Heart right ventricle (tissue), 16 donors: ENCODE data around the gene DDX31. TPM values are rescaled to one million over a fixed set of nuclear protein-coding genes. Genes with fewer than 3 reads are reported as not detected.

Experiments used
- ATAC-seq, 8 donors: fragments of 200-7000 bp; cut with Tn5 transposase; one replicate each; pipeline ENCODE4 v1.9.1; 2020; ENCODE audit warnings: mild to moderate bottlenecking in 8 of 8, moderate library complexity in 8 of 8, moderate number of reproducible peaks in 1 of 8
- DNase-seq, 2 donors: peaks; one replicate each; pipeline ENCODE4 v3.0.0-alpha.2; 2020
- H3K27ac ChIP-seq, 10 donors: fragments of 200-600 bp; sonication (generic) in 2 of 10; one replicate each; pipeline versions ENCODE4 v1.5.0 to v1.8.0; 2020 to 2022; ENCODE audit warnings: mild to moderate bottlenecking in 3 of 10
- H3K27me3 ChIP-seq, 7 donors: fragments of 200-600 bp; one replicate each; pipeline ENCODE4 v1.8.0; 2021 to 2022; ENCODE audit warnings: mild to moderate bottlenecking in 2 of 7
- H3K36me3 ChIP-seq, 9 donors: fragments of 200-600 bp; sonication (generic) in 1 of 9; one replicate each; pipeline versions ENCODE4 v1.5.0 to v1.8.0; 2020 to 2022; ENCODE audit warnings: mild to moderate bottlenecking in 2 of 9
- H3K4me1 ChIP-seq, 9 donors: fragments of 200-600 bp; sonication (generic) in 1 of 9; one replicate each; pipeline versions ENCODE4 v1.5.0 to v1.8.0; 2020 to 2022; ENCODE audit warnings: mild to moderate bottlenecking in 4 of 9
- H3K4me3 ChIP-seq, 10 donors: fragments of 200-600 bp; sonication (generic) in 2 of 10; one replicate each; pipeline versions ENCODE4 v1.5.0 to v1.8.0; 2020 to 2022; ENCODE audit warnings: mild to moderate bottlenecking in 7 of 10, moderate library complexity in 2 of 10
- H3K9me3 ChIP-seq, 11 donors: fragments of 200-600 bp in 10 of 11; sonication (generic) in 2 of 11; one replicate each; pipeline versions ENCODE4 v1.5.0 to v1.8.0; 2013 to 2022; ENCODE audit warnings: mild to moderate bottlenecking in 2 of 11, control low read depth in 1 of 11, moderate library complexity in 1 of 11
- CTCF ChIP-seq, 9 donors: fragments of 200-600 bp; sonication (generic) in 2 of 9; IDR thresholded peaks; one replicate each; pipeline versions ENCODE4 v1.5.0 to v1.8.0; 2021 to 2022; ENCODE audit warnings: antibody characterized with exemption in 9 of 9, mild to moderate bottlenecking in 5 of 9, moderate library complexity in 1 of 9
- WGBS, 2 donors: extraction: QIAGEN DNeasy Blood & Tissue Kit; methylation state at CpG; one replicate each; pipeline ENCODE4 v1.1.7; 2013; ENCODE audit warnings: inconsistent platforms in 1 of 2; 5-methylcytosine and 5-hydroxymethylcytosine counted together
- intact Hi-C, 10 donors: fragments of 100-400 bp; cut with DNase I; formaldehyde crosslinking; loops; one replicate each; pipeline versions ENCODE4 v1.11.1 to v1.14.2; 2022
- polyA plus RNA-seq, 2 donors: library from polyadenylated mRNA; stranded (reverse); fragments of 200-250 nt; gene quantifications; one replicate each; pipeline ENCODE4 v1.2.3, GENCODE V29; 2013
- total RNA-seq, 10 donors: library from RNA; stranded (reverse); fragmentation: NEBNext Ultra II Directional in 3 of 10; extraction: Animal tissue kit (Norgen Biotek cat#: 25700) in 3 of 10; gene quantifications; one replicate each; pipeline versions ENCODE4 v1.2.1 to v1.2.4, GENCODE V29; 2021 to 2023
- donor health status: Arrhythmogenic right ventricular cardiomyopathy.
- donor health status: ischemic (EF 13 %, LVEDD 7.1; RV severe dilation, severe dysfunction).
- donor health status: healthy with polysubstance abuse.
- donor health status: DM: no; HTN: yes; CAD: no.
- donor health status: DM: no; HTN: no; CAD: no.
- donor health status: ischemic (EF 25% LVEDD 6.9; RV normal size, moderate dysfunction).
- donor health status: ischemic (EF 25% LVEDD 5.7; RV mildly dilated, moderate dysfunction).
- donor health status: healthy.
- donor health status: DM: yes; HTN: yes; CAD: no.
- donor health status: Ischemic cardiomyopathy.
- donor health status: ischemic (EF 35%, LVEDD 5.7; RV mildly dilated, moderate dysfunction).
- donor health status: nonischemic (EF 11% LVEDD 7.7; RV severe dilation, severe dysfunction).
- donor health status: DM: yes; HTN: yes; CAD: no.
- donor health status: PGD.
- donor health status: ischemic (EF 29% LVEDD 5.4; RV normal size, mild dysfunction).
- donor health status: nonischemic (EF 23%, LVEDD 6.1; RV moderate dilation, normal function).

DDX31 gene
- total and polyA plus RNA-seq, 12 donors = 4.0 to 6.4 (median 5.0) TPM

DNA sequence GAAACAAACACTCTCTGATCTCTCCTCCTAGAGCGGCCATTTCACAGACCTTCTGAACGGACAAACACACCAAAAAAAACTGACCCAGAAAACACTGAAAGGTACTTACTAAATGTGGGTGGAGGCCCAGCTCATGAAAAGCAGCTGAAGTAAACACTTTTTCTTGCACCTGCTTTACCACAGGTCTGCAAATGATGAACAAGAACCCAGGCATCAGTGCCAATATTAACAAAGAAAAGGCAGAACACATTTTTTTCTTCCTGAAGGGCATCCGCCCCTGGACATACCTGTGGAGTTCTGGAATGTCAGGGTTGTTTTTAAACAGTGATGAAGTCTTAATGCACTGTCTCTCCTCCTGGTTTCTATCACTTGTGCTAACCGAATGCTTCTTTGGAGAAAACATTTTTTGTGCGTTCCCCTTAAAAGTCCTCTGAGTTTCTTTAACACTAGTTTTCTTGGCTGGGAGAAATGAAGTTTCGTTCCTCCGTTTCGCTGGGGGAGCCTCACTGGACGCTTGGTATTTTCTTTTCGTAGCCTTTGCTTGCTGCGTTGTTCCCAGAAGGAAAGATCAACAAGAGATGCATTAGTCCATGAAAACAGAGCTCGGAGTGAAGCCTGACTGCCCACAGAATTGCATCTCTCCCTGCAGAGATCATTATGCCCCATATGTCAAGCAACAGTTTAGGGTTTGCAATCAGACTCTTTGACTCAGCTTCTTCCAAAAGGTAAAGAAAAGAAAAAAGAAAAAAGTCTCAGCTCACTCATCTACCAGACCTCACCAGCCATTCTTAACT lies 7.4 kb downstream of the DDX31 start:
- H3K27ac ChIP-seq = no peak overlapping the region
- no peaks in the 10 kb centered on the region for H3K9me3 ChIP-seq
- TF ChIP-seq CTCF (IDR thresholded peaks at IDR 0.05) = no peak
- ATAC-seq = no peak
- 90 to 93% methylated on average over 12 of the region's 12 CpGs for WGBS, 2 donors
- no peak overlapping the region for H3K4me3 ChIP-seq
- H3K36me3 ChIP-seq = peaks cover 0 to 56% (median 21%) of the 10 kb centered on the region in 9 donors
- no peaks in the 10 kb centered on the region for H3K27me3 ChIP-seq
- intact Hi-C loops = no loop called here
- no peak for DNase-seq
- no peaks in the 10 kb centered on the region for H3K4me1 ChIP-seq

- TF ChIP-seq CTCF (IDR thresholded peaks at IDR 0.05) = no peak
- ATAC-seq = no peak
- Histone ChIP-seq H3K27me3 (no peaks in the 10 kb centered on the region), H3K4me3 (no peak overlapping the region), H3K27ac (no peak overlapping the region), H3K9me3 (no peaks in the 10 kb centered on the region), H3K4me1 (no peaks in the 10 kb centered on the region), H3K36me3 (peaks cover 0 to 87% (median 19%) of the 10 kb centered on the region in 9 donors)
- DNase-seq = no peak
- intact Hi-C loops = no loop called here
- 84 to 85% methylated on average over 7 of the region's 7 CpGs for WGBS, 2 donors
Observed at GRCh38 chr9:132656299-132656698, 13.5 kb downstream of the DDX31 start.

GRCh38 chr9:132651259-132651658 lies 18.5 kb downstream of the DDX31 start:
- no peak for DNase-seq
- no peaks in the 10 kb centered on the region for H3K27me3 ChIP-seq
- H3K4me1 ChIP-seq = no peaks in the 10 kb centered on the region
- H3K36me3 ChIP-seq = peaks cover 0 to 87% (median 32%) of the 10 kb centered on the region in 9 donors
- WGBS, 2 donors = 76 to 91% methylated on average over 6 of the region's 6 CpGs
- intact Hi-C loops = no loop called here
- H3K9me3 ChIP-seq = no peaks in the 10 kb centered on the region
- TF ChIP-seq CTCF (IDR thresholded peaks at IDR 0.05) = peak in 6 of 9 donors; percentile 12 to 40 (median 21)
- ATAC-seq = no peak
- no peak overlapping the region for H3K4me3 ChIP-seq
- H3K27ac ChIP-seq = no peak overlapping the region

DNA sequence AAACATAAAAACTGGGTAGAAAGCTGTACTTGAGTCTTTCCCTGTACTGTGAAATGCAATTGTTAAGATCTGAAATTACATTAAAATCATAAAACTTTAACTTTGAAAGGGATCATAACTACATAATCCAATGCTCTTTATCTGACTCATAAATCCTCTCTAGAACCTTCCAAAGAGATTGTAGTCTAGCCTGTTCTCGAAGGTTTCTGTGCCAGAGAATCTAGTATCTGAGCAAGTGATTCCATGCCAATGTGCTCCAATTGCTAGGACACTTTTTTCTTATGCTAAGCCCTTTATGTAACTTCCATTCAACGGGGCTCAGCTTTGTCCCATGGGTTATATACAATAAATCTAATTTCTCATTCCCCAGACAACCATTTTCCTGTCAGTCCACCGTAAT lies 21.1 kb downstream of the DDX31 start:
- H3K27me3 ChIP-seq = no peaks in the 10 kb centered on the region
- intact Hi-C loops = no loop called here
- no peak for TF ChIP-seq CTCF (IDR thresholded peaks at IDR 0.05)
- ATAC-seq (no peak), DNase-seq (no peak)
- H3K9me3 ChIP-seq = no peaks in the 10 kb centered on the region
- no peak overlapping the region for H3K27ac ChIP-seq
- WGBS, 2 donors = 89 to 92% methylated on average over 3 of the region's 3 CpGs
- H3K36me3 ChIP-seq = peaks cover 0 to 93% (median 44%) of the 10 kb centered on the region in 9 donors
- H3K4me1 ChIP-seq = no peaks in the 10 kb centered on the region
- H3K4me3 ChIP-seq = no peak overlapping the region
